Measurements from ENCODE around the gene P2RX4.

DNA sequence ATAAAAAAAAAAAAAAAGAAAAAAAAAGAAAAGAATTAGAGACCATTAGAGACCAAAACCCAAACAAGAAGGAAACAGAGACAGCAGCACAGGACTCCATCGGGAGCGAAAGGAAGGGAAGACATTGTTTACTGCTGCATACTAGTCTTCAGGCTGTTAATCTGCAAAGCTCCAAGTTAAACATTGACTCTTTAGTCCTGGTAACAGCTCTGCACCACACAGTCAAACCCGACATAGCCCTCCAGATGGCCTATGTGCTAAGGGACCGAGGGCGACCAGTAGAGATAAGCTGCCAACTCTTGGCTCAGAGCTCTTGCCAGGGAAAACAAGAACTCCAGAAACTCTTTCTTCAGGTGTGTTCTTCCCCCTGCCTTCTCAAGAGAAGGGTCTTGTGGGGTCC lies 7.8 kb downstream of the P2RX4 start:
- TF ChIP-seq, protein P1, sequence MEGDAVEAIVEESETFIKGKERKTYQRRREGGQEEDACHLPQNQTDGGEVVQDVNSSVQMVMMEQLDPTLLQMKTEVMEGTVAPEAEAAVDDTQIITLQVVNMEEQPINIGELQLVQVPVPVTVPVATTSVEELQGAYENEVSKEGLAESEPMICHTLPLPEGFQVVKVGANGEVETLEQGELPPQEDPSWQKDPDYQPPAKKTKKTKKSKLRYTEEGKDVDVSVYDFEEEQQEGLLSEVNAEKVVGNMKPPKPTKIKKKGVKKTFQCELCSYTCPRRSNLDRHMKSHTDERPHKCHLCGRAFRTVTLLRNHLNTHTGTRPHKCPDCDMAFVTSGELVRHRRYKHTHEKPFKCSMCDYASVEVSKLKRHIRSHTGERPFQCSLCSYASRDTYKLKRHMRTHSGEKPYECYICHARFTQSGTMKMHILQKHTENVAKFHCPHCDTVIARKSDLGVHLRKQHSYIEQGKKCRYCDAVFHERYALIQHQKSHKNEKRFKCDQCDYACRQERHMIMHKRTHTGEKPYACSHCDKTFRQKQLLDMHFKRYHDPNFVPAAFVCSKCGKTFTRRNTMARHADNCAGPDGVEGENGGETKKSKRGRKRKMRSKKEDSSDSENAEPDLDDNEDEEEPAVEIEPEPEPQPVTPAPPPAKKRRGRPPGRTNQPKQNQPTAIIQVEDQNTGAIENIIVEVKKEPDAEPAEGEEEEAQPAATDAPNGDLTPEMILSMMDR (IDR thresholded peaks at IDR 0.05 in 2 of 3, conservative IDR thresholded peaks at IDR 0.05 in 1 of 3; ENCODE audit: borderline replicate concordance in 1 of 3, insufficient read depth in 1 of 3, low read depth in 2 of 3, low read length in 2 of 3), result no peak
- TF ChIP-seq POLR2A (IDR thresholded peaks at IDR 0.05; ENCODE audit: borderline replicate concordance, extremely low read depth, insufficient read depth, insufficient read length), result no peak
- TF ChIP-seq, protein P2, sequence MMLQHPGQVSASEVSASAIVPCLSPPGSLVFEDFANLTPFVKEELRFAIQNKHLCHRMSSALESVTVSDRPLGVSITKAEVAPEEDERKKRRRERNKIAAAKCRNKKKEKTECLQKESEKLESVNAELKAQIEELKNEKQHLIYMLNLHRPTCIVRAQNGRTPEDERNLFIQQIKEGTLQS (IDR thresholded peaks at IDR 0.05), result no peak
- TF ChIP-seq ZNF274 (IDR thresholded peaks at IDR 0.05; ENCODE audit: low read depth, low read length), result no peak
- no peak for TF ChIP-seq POLR2AphosphoS5 (IDR thresholded peaks at IDR 0.05; ENCODE audit: low read depth, low read length)
- TF ChIP-seq JUND (IDR thresholded peaks at IDR 0.05), result no peak
- TF ChIP-seq SP1 (IDR thresholded peaks at IDR 0.05; ENCODE audit: low read depth), result no peak

Data from HCT116 (cell line).